HepG2 (cell line): Measurements from ENCODE around the gene TST. TPM values are rescaled to one million over a fixed set of nuclear protein-coding genes. Genes with fewer than 3 reads are reported as not detected.

Source experiments
- BCL6 ChIP-seq: IDR thresholded peaks from 2 replicates; pipeline ENCODE4 v1.6.1; 2016; ENCODE audit warnings: missing genetic modification reagents, missing compliant biosample characterization
- GFI1 ChIP-seq: sonication (generic); formaldehyde crosslinking; IDR thresholded peaks from 2 replicates; pipeline ENCODE4 v1.5.0; 2020; ENCODE audit warnings: missing genetic modification reagents, mild to moderate bottlenecking, borderline replicate concordance
- JUNB ChIP-seq: sonication (generic); formaldehyde crosslinking; IDR thresholded peaks from 2 replicates; pipeline ENCODE4 v1.8.0; 2022; ENCODE audit warnings: missing genetic modification reagents, mild to moderate bottlenecking, borderline replicate concordance
- KLF11 ChIP-seq: IDR thresholded peaks from 2 replicates; pipeline ENCODE4 v1.6.1; 2016; ENCODE audit warnings: missing compliant biosample characterization
- TBX2 ChIP-seq: sonication (generic); formaldehyde crosslinking; IDR thresholded peaks from 2 replicates; pipeline ENCODE4 v1.5.0; 2020; ENCODE audit warnings: missing genetic modification reagents, mild to moderate bottlenecking, borderline replicate concordance
- ZNF138 ChIP-seq: sonication (generic); formaldehyde crosslinking; IDR thresholded peaks from 2 replicates; pipeline ENCODE4 v1.5.0; 2020; ENCODE audit warnings: mild to moderate bottlenecking, low read depth, missing genetic modification reagents
- ZNF34 ChIP-seq: sonication (generic); formaldehyde crosslinking; IDR thresholded peaks from 2 replicates; pipeline ENCODE4 v1.4.0; 2020; ENCODE audit warnings: mild to moderate bottlenecking, missing genetic modification reagents, borderline replicate concordance
- ZNF484 ChIP-seq: sonication (generic); formaldehyde crosslinking; IDR thresholded peaks from 2 replicates; pipeline ENCODE4 v1.5.1; 2020; ENCODE audit warnings: mild to moderate bottlenecking, low read depth, missing genetic modification reagents, borderline replicate concordance
- ZNF530 ChIP-seq: sonication (generic); formaldehyde crosslinking; IDR thresholded peaks from 2 replicates; pipeline ENCODE4 v1.5.0; 2020; ENCODE audit warnings: low read depth, mild to moderate bottlenecking, missing genetic modification reagents
- ZNF547 ChIP-seq: sonication (generic); formaldehyde crosslinking; IDR thresholded peaks from 2 replicates; pipeline ENCODE4 v1.5.1; 2020; ENCODE audit warnings: mild to moderate bottlenecking, missing genetic modification reagents
- ZNF616 ChIP-seq: sonication (generic); formaldehyde crosslinking; IDR thresholded peaks from 2 replicates; pipeline ENCODE4 v1.5.0; 2020; ENCODE audit warnings: low read depth, mild to moderate bottlenecking, missing genetic modification reagents
- polyA plus RNA-seq, 8 experiments: library from polyadenylated mRNA; depleted of rRNA in 3 of 8; stranded (reverse) in 7 of 8; unstranded in 1 of 8; fragments of >200 nt; fragmentation: Illumina TruSeq in 4 of 8; extraction: Trizol in 4 of 8; gene quantifications; 2 replicates each; pipeline versions ENCODE4 v1.2.1 to v1.2.3, GENCODE V29; 2011 to 2016; ENCODE audit warnings: low read depth in 4 of 8, missing spikeins in 1 of 8, mixed read lengths in 1 of 8; ENCODE audit not compliant: insufficient read depth in 1 of 8
- total RNA-seq, 5 experiments: library from RNA; depleted of rRNA; stranded (reverse); fragments of >200 nt; fragmentation: Illumina TruSeq; extraction: Trizol; gene quantifications; 2 replicates each; pipeline ENCODE4 v1.2.3, GENCODE V29; 2016; ENCODE audit warnings: low read depth in 1 of 5
- TF ChIP-seq, protein P1 (sequence below): sonication (generic); formaldehyde crosslinking; IDR thresholded peaks from 2 replicates; pipeline ENCODE4 v1.4.0; 2020; ENCODE audit warnings: mild to moderate bottlenecking, low read depth, missing genetic modification reagents
- TF ChIP-seq, protein P2 (sequence below): sonication (generic); formaldehyde crosslinking; IDR thresholded peaks from 2 replicates; pipeline ENCODE4 v1.4.0; 2020; ENCODE audit warnings: mild to moderate bottlenecking, missing genetic modification reagents
- TF ChIP-seq, protein P3 (sequence below): IDR thresholded peaks from 2 replicates; pipeline ENCODE4 v1.6.1; 2016; ENCODE audit warnings: low read depth, control low read depth
- TF ChIP-seq, protein P4 (sequence below): sonication (generic); formaldehyde crosslinking; IDR thresholded peaks from 2 replicates; pipeline ENCODE4 v1.9.0; 2021; ENCODE audit warnings: mild to moderate bottlenecking, missing genetic modification reagents

The TST gene
- total and polyA plus RNA-seq, 2 of the 13 experiments (the other 11 are each of a cell fraction or from before 2014, with no cell fraction given): 44.6 to 63.6 TPM

DNA sequence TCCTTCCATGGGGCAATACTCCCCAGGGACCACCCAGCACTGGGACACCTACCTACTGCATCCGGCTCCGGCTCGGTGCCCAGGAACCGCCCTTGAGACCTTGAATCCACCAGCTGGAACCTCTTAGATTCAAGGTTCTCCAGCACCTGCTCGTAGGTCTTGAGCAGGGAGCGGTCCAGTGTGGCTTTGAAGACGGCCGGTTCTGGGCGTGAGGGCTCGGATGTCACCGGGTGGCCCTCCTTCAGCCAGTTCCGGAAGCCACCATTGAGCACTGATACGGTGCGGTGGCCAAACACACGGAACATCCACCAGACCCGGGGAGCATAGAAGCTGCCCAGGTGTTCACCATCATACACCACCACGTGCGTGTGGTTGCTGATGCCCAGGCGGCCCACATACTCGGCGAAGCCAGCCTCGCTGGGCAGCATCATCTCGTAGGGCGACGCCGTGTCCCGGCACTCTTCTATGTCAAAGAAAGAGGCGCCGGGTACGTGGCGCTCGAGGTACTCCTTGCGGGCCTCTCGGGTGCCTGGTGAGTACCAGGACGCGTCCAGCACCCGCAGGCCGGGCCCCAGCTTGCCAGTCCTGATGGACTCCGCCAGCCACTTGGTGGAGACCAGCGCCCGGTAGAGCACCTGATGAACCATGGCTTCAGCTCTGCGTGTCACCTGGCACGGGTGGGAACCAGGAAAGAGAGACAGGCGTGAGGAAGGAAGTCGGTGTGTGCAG, 997 bp downstream of the TST start (continued):
- TF ChIP-seq, protein P1, sequence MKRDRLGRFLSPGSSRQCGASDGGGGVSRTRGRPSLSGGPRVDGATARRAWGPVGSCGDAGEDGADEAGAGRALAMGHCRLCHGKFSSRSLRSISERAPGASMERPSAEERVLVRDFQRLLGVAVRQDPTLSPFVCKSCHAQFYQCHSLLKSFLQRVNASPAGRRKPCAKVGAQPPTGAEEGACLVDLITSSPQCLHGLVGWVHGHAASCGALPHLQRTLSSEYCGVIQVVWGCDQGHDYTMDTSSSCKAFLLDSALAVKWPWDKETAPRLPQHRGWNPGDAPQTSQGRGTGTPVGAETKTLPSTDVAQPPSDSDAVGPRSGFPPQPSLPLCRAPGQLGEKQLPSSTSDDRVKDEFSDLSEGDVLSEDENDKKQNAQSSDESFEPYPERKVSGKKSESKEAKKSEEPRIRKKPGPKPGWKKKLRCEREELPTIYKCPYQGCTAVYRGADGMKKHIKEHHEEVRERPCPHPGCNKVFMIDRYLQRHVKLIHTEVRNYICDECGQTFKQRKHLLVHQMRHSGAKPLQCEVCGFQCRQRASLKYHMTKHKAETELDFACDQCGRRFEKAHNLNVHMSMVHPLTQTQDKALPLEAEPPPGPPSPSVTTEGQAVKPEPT (CRISPR knock-in tag): no peak
- TF ChIP-seq TBX2 (CRISPR knock-in tag) (no peak; the same call in 1 of the 2 replicates), JUNB (CRISPR knock-in tag) (no peak), ZNF530 (CRISPR knock-in tag) (no peak), ZNF484 (CRISPR knock-in tag) (no peak; the same call in 1 of the 2 replicates), ZNF138 (0 out of 2 replicates have a peak, but pooled peaks have one; percentile 55), ZNF616 (CRISPR knock-in tag) (no peak), ZNF547 (CRISPR knock-in tag) (no peak), KLF11 (CRISPR knock-in tag) (no peak), ZNF34 (no peak), BCL6 (0 out of 2 replicates have a peak, but pooled peaks have one; percentile 11), GFI1 (CRISPR knock-in tag) (no peak)
- TF ChIP-seq, protein P2, sequence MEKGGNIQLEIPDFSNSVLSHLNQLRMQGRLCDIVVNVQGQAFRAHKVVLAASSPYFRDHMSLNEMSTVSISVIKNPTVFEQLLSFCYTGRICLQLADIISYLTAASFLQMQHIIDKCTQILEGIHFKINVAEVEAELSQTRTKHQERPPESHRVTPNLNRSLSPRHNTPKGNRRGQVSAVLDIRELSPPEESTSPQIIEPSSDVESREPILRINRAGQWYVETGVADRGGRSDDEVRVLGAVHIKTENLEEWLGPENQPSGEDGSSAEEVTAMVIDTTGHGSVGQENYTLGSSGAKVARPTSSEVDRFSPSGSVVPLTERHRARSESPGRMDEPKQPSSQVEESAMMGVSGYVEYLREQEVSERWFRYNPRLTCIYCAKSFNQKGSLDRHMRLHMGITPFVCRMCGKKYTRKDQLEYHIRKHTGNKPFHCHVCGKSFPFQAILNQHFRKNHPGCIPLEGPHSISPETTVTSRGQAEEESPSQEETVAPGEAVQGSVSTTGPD: no peak
- TF ChIP-seq, protein P3, sequence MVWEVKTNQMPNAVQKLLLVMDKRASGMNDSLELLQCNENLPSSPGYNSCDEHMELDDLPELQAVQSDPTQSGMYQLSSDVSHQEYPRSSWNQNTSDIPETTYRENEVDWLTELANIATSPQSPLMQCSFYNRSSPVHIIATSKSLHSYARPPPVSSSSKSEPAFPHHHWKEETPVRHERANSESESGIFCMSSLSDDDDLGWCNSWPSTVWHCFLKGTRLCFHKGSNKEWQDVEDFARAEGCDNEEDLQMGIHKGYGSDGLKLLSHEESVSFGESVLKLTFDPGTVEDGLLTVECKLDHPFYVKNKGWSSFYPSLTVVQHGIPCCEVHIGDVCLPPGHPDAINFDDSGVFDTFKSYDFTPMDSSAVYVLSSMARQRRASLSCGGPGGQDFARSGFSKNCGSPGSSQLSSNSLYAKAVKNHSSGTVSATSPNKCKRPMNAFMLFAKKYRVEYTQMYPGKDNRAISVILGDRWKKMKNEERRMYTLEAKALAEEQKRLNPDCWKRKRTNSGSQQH (CRISPR knock-in tag): no peak
- TF ChIP-seq, protein P4, sequence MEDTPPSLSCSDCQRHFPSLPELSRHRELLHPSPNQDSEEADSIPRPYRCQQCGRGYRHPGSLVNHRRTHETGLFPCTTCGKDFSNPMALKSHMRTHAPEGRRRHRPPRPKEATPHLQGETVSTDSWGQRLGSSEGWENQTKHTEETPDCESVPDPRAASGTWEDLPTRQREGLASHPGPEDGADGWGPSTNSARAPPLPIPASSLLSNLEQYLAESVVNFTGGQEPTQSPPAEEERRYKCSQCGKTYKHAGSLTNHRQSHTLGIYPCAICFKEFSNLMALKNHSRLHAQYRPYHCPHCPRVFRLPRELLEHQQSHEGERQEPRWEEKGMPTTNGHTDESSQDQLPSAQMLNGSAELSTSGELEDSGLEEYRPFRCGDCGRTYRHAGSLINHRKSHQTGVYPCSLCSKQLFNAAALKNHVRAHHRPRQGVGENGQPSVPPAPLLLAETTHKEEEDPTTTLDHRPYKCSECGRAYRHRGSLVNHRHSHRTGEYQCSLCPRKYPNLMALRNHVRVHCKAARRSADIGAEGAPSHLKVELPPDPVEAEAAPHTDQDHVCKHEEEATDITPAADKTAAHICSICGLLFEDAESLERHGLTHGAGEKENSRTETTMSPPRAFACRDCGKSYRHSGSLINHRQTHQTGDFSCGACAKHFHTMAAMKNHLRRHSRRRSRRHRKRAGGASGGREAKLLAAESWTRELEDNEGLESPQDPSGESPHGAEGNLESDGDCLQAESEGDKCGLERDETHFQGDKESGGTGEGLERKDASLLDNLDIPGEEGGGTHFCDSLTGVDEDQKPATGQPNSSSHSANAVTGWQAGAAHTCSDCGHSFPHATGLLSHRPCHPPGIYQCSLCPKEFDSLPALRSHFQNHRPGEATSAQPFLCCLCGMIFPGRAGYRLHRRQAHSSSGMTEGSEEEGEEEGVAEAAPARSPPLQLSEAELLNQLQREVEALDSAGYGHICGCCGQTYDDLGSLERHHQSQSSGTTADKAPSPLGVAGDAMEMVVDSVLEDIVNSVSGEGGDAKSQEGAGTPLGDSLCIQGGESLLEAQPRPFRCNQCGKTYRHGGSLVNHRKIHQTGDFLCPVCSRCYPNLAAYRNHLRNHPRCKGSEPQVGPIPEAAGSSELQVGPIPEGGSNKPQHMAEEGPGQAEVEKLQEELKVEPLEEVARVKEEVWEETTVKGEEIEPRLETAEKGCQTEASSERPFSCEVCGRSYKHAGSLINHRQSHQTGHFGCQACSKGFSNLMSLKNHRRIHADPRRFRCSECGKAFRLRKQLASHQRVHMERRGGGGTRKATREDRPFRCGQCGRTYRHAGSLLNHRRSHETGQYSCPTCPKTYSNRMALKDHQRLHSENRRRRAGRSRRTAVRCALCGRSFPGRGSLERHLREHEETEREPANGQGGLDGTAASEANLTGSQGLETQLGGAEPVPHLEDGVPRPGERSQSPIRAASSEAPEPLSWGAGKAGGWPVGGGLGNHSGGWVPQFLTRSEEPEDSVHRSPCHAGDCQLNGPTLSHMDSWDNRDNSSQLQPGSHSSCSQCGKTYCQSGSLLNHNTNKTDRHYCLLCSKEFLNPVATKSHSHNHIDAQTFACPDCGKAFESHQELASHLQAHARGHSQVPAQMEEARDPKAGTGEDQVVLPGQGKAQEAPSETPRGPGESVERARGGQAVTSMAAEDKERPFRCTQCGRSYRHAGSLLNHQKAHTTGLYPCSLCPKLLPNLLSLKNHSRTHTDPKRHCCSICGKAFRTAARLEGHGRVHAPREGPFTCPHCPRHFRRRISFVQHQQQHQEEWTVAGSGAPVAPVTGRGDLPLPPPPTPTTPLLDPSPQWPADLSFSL (CRISPR knock-in tag): no peak
